ENCODE measurements around the gene TGM3. TPM values are rescaled to one million over a fixed set of nuclear protein-coding genes. Genes with fewer than 3 reads are reported as not detected.

The TGM3 gene
- total RNA-seq, result 0.31 TPM

GRCh38 chr20:2295886-2296515 lies at the start of gene TGM3:
TGM3 (plus strand) TSS chr20:2296001; CDS start chr20:2296064, 63 bp downstream.

GRCh38 chr20:2380601-2381000 lies 84.8 kb downstream of the TGM3 start, which contains the start of gene TGM6:
TGM6 (plus strand) TSS chr20:2380901; CDS start chr20:2380969, 68 bp downstream.

Other genes starting within 250 kb of the TGM3 start
- 21.6 TPM for gene STK35, start 194.2 kb upstream of the TGM3 start, total RNA-seq
- gene TGM6, start 84.9 kb downstream of the TGM3 start, total RNA-seq, result not detected
- gene SNRPB, start 174.8 kb downstream of the TGM3 start, total RNA-seq, result 45.7 TPM
- gene ZNF343, start 212.9 kb downstream of the TGM3 start, total RNA-seq, result 23.5 TPM
- gene TMC2, start 240.6 kb downstream of the TGM3 start, total RNA-seq, result 7.5 TPM